T47D (cell line): Measurements from ENCODE around the gene OR8K3.

Source experiments
- DNase-seq, 2 experiments: peaks; one replicate each; pipeline versions ENCODE4 v3.0.0 to v3.0.0-alpha.2; 2011 to 2012; ENCODE audit warnings: low read depth in 1 of 2, low spot score in 1 of 2
- JUND ChIP-seq: IDR thresholded peaks from 2 replicates; pipeline ENCODE4 v1.6.1; 2012; ENCODE audit warnings: low read depth
- in situ Hi-C: cut with HindIII; loops from 2 replicates; pipeline ENCODE4 v1.10.0; 2016; ENCODE audit warnings: low sequenced_read_pairs, low pct_unique_long_range_greater_than_20kb

Gene OR8K3

DNA sequence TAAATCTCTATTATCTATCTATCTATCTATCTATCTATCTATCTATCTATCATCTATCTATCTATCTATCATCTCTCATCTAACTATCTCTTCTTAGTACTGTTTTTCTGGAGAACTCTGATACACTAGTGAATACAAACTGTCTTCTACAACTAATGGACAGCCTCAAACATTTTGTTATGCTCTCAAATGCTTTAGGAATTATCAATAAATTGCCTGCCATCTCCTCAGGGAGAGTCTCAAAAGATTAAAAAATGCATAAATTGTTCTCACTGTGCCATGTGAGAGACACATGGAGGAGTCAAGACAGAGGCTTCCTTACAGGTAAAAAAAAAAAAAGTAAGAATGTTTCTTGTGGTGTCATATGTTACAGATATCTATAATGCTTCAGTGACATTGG is at the start of gene OR8K3:
Gene OR8K3 (plus strand): TSS at position 301 of the 400 bp plus-strand sequence. CDS start 3,163 bp downstream, outside the sequence.
- no peak for TF ChIP-seq JUND
- no peak for DNase-seq
- in situ Hi-C loops, result no loop called here

DNA sequence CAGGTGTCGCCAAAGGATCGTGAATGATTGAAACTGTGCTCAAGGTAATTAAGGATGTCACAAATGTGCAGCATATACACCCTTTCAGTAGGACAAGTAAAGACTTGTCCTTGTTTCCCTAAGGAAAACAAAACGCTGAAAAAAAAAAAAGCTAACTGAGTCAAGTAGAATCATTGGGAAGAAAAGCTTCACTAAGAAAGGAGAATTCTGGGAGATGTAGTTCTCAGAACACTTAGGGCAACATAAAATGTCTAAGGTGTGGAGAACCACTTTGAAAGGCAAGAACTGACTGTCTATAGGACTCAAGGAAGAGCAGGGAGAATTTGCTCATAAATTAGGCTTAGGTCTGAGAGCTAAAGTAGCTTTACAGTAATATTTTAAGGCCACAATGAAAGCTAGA is 43.9 kb upstream of the OR8K3 start:
- in situ Hi-C loops, result no loop called here
- peak in 1 of 2 experiments; percentile 17 for DNase-seq
- TF ChIP-seq JUND, result no peak

GRCh38 chr11:56273854-56274253 is 41.1 kb upstream of the OR8K3 start, which contains the start of gene OR5T1:
Gene OR5T1 (plus strand): TSS chr11:56274154. CDS start chr11:56275639, 1,485 bp downstream.
- TF ChIP-seq JUND, result no peak
- no peak for DNase-seq
- in situ Hi-C loops, result no loop called here

DNA sequence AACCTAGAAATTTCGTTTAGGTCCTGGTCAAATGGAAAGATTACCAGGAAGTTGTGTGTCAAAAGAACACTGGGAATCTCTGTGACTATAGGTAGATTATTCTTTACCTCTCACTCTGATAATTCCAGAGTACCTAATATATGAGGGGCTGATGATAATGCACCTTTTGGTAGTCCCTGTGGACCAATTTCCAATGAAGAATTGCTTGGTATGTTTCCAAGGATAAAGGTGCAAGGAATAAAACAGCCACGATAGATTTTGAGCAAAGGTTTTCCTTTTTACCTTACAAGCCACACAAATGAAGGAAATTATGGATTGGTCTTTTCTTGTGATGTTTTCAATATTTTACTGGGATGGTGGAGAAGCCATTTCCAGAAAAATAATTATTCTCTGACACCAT is 22.8 kb upstream of the OR8K3 start, which contains the start of gene OR8H1:
Gene OR8H1 (minus strand): TSS at position 101 of the 400 bp plus-strand sequence. CDS start 1,192 bp downstream, outside the sequence.
- in situ Hi-C loops, result no loop called here
- DNase-seq, result no peak
- no peak for TF ChIP-seq JUND

DNA sequence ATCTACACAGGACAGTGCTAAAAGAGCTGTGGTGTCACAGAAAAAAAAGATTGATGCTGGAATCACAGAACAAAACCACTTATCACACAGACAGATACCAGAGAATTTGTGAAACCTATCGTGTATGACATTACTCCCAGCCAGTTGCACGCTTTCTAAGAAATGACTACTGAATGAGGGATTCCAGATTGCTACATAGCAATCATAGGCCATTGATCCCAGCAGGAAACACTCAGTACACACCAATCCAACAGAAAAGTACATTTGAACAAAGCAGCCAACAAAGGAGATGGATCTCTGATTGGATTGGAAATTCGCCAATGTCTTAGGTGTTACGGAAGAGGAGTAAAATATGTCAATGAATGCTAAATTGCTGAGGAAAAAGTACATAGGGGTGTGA is 18.0 kb upstream of the OR8K3 start:
- no peak for TF ChIP-seq JUND
- in situ Hi-C loops, result no loop called here
- DNase-seq, result no peak

DNA sequence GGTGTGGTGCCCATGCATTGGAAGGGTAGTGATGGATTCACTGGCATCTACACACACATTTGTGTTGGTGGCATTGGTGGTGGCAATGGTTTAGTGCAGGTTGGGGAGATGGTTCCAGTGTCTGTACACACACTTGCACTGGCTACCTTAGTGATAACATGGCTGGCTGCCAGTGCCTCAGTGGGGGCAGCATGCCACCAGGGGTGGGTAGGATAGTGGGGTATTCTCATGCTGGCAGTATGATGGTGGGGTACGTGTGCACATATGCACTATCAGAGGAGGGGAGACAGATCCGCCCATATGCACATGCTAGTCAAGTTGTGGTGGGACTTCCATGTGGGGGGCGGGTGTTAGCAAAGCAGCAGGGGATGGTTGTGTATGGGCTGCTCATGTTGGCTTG is 7.1 kb upstream of the OR8K3 start:
- in situ Hi-C loops, result no loop called here
- TF ChIP-seq JUND, result no peak

DNA sequence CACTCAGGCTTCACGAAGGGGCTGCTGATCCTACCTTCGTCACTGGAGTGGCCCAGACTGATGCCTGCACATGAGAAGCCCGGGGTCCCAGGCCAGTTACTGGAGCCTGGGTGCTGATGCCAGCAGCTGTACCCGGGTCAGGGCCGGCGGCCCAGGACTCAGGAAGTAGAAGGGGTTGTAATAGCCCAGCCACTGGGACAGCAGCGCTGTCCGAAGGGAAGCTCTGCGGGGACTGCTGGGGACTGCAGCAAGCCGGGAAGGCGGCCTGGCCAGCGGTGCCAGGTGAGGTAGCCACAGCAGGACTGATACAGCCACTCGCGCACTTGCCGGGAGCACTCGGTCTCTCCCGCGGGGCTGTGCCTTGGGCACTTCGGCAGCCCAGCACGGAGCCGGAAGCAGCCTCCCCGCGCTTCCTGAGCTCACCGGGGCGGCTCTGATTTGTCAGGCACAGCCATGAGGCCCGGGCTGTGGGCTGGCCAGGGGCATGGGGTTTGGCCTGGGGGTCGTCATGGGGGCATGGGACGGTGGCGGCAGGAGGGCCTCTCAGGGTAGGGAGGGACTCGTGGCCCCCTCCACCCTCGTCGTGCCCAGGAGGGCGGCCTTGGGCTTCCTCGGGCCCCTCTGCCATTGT is 17.0 kb downstream of the OR8K3 start:
- in situ Hi-C loops, result no loop called here
- no peak for TF ChIP-seq JUND
- peak; percentile 12 to 24 for DNase-seq

More for the DNA sequence above, 7.1 kb upstream of the OR8K3 start:
- no peak for DNase-seq

GRCh38 chr11:56333156-56333555 is 18.2 kb downstream of the OR8K3 start:
- DNase-seq, result no peak
- TF ChIP-seq JUND, result no peak
- in situ Hi-C loops, result no loop called here

GRCh38 chr11:56340289-56340688 is 25.3 kb downstream of the OR8K3 start:
- in situ Hi-C loops, result no loop called here
- no peak for DNase-seq
- TF ChIP-seq JUND, result no peak

- TF ChIP-seq JUND, result no peak
- in situ Hi-C loops, result no loop called here
These were observed 30.8 kb downstream of the OR8K3 start, which contains the start of gene OR8K1 for GRCh38 chr11:56345739-56346138. Gene OR8K1 (plus strand): TSS chr11:56346039. CDS start chr11:56346039, 0 bp downstream.

DNA sequence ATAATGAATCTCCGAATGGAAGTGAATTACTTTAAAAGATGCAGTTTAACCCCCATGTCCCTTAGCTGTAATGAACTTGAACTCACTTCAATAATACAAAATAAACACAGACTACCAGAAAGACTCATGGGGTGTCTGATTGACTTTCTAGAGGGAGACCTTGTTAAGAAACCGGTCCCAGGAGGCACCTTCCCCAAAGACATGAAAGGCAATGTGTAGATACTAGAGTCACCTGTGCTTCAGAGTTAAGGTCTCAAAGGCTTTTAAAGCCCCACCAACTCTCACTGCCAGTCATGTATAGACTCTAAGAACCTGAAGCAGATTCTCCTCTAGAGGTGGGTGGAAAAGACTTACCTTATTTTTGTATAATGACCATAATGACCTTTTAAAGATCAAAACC is 39.0 kb downstream of the OR8K3 start, which contains the start of gene OR8J1:
Gene OR8J1 (plus strand): TSS at position 301 of the 400 bp plus-strand sequence. CDS start 5,956 bp downstream, outside the sequence.
- in situ Hi-C loops, result no loop called here
- no peak for TF ChIP-seq JUND
- no peak for DNase-seq

More at GRCh38 chr11:56345739-56346138, 30.8 kb downstream of the OR8K3 start, which contains the start of gene OR8K1:
- no peak for DNase-seq
